Colon (tissue), 2 donors: ENCODE measurements around the gene SSH3.
"Not testable (repeated sequence)": the region's sequence is repeated elsewhere in the genome, so short reads cannot be mapped to it uniquely, and the experiment has no call there.

Source experiments
- FAIRE-seq: peaks from 2 replicates; lab custom pipeline; 2012; peaks lifted over from hg19 to GRCh38; lab: Jason Lieb, UNC
- donor health status: control.
- donor health status: control.

The SSH3 gene, protein sequence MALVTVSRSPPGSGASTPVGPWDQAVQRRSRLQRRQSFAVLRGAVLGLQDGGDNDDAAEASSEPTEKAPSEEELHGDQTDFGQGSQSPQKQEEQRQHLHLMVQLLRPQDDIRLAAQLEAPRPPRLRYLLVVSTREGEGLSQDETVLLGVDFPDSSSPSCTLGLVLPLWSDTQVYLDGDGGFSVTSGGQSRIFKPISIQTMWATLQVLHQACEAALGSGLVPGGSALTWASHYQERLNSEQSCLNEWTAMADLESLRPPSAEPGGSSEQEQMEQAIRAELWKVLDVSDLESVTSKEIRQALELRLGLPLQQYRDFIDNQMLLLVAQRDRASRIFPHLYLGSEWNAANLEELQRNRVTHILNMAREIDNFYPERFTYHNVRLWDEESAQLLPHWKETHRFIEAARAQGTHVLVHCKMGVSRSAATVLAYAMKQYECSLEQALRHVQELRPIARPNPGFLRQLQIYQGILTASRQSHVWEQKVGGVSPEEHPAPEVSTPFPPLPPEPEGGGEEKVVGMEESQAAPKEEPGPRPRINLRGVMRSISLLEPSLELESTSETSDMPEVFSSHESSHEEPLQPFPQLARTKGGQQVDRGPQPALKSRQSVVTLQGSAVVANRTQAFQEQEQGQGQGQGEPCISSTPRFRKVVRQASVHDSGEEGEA

DNA sequence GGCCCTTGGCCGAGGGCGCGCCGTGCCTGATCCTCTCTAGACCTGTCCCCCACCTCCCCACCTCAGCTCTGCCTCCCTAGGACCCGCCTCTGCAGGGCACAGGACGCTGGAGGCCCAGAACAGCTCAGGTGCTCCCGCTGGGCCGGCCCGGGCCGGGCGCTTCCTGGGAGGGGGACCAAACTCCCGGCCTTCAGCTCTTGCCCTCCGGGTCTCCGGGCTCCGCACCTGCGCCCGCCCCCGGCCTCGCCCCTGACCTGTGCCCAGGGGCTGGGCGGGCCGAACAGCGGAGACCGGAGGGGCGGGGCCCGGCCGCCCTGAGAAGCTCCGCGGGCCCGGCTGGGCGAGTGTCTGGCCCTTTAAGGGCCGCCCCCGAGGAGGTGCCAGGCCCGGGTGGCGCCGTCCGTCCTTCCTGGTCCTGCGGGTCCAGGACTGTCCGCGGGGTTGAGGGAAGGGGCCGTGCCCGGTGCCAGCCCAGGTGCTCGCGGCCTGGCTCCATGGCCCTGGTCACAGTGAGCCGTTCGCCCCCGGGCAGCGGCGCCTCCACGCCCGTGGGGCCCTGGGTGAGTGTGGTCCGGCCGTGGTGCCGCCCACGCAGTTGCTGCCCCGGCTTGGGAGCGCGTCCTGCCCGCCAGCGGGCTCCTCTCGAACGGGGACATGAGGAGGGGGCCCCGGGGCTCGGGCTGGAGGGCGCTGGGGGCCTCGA is at the start of gene SSH3:
Gene SSH3 (plus strand): TSS at position 399 of the 703 bp plus-strand sequence. CDS start 96 bp downstream, at position 495.
- FAIRE-seq: no peak

DNA sequence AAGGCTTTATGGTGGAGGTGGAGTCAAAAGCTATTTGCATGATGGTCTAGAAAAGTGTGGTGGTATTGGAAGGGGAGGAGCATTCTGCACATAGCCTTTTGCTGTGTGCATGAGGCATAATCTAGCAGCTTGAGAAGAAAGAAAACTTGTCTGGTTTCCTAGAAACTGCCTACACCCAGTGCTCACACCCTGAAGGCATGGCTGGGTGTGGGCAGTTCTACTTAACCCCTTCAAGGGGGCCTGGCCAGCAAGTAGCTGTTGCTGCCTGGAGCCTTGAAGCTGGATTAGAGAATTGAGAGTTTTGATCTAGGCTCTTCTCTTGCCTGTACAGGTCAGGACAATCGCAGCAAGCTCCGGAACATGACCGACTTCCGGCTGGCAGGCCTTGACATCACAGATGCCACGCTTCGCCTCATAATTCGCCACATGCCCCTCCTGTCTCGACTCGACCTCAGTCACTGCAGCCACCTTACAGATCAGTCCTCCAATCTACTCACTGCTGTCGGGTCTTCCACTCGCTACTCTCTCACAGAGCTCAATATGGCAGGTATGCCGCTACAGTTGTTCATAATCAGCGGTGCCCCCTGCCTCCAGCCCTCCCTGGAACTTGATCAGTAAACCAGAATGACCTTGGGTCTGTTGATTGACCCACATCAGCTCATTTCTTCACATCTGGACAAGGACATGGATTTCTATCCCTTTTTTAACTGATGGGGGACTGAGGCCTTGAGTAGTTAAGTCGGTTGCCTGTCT is 49.3 kb upstream of the SSH3 start:
- FAIRE-seq: no peak

DNA sequence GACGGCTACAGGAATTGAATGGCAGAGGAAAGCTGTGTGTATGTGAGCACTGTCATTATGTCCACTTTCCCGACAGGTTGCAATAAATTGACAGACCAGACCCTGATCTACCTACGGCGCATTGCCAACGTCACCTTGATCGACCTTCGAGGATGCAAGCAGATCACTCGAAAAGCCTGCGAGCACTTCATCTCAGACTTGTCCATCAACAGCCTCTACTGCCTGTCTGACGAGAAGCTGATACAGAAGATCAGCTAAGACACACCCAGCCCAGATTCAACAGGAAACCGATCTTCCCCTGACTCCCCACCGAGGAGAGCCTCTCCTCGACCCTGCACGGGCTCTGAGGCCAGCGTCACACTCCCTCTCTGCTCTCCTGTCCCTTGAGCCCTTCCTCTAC is 48.5 kb upstream of the SSH3 start:
- FAIRE-seq: no peak

DNA sequence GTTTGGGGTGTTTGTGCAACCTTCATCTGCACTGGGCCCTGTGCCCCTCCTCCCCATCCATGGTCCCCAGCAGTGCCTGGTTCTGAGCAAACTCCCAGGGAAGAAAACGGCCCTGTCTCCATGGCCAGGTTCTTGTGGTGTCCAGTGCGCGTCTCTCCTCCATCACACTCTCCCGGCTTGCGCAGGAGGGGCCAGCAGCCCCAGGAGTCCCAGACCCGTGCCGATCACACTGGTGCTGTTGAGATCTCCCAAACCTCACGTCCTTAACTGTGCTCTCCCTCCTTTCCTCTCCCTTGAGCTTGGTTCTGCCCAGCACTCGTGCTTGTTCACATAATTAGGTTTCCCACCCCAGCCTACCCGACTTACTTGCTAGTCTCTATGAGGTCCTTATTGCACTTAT is 48.0 kb upstream of the SSH3 start:
- no peak for FAIRE-seq

GRCh38 chr11:67255864-67256263 is 47.5 kb upstream of the SSH3 start:
- no peak for FAIRE-seq

DNA sequence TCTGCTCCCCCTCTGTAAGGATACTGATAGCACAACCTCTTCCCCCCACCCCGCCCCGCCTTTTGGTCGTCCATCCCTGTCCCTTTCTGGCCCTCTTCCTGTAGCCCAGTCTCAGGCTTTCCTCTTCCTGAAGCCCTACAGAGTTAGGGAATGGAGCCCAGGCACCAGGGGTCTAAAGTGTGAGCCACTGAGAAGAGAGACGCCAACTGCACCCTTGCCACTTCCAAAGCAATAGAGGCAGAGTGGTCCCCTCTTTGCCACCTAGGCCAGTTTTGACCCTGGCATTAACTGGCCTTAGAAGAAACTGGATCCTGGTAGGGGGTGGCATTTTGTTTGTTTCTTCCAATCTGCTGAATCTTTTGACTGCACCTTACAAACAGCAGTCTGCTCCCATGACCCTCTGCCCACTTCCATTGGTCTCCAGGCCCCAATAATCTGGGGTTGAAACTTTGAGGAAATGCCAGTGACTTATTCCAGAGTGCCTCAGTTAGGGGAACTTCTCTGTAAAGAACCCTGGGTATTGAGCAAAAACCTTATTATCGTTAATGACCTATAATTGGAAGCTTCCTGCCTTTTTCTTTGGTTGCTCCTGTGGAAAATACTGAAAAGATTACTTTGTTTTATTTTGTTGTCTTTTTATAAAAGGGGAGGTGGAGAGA is 46.7 kb upstream of the SSH3 start:
- FAIRE-seq: no peak

- FAIRE-seq: no peak
Observed at GRCh38 chr11:67260406-67260805, 42.9 kb upstream of the SSH3 start.

DNA sequence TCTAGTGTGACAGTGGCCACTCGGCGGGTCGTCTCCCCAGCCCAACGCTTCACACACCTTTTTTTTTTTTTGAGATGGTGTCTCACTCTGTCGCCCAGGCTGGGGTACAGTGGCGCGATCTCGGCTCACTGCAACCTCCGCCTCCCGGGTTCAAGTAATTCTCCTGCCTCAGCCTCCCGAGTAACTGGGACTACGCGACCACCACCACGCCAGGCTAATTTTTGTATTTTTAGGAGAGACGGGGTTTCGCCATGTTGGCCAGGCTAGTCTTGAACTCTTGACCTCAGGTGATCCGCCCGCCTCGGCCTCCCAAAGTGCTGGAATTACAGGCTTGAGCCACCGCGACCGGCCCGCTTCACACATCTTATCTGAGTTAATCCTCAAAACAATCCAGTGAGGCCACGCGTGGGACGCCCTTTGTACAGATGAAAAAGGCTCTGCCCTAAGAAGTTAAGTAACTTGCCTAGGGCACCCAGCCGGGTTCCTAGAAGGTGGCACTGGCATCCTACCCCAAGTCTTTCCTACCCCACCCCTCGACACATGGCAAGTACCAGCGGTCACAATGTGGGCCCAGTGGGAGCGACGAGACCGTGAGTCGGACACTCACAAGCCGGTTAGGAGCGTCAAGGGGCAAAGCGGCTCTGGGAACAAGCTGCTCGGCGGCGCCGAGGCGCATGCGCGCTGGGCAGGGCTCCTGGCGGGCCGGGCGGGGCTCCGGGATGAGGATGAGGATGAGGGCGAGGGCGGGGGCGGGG is 42.3 kb upstream of the SSH3 start:
- not testable (repeated sequence) for FAIRE-seq

GRCh38 chr11:67261640-67261945 is 41.7 kb upstream of the SSH3 start:
- FAIRE-seq: no peak

DNA sequence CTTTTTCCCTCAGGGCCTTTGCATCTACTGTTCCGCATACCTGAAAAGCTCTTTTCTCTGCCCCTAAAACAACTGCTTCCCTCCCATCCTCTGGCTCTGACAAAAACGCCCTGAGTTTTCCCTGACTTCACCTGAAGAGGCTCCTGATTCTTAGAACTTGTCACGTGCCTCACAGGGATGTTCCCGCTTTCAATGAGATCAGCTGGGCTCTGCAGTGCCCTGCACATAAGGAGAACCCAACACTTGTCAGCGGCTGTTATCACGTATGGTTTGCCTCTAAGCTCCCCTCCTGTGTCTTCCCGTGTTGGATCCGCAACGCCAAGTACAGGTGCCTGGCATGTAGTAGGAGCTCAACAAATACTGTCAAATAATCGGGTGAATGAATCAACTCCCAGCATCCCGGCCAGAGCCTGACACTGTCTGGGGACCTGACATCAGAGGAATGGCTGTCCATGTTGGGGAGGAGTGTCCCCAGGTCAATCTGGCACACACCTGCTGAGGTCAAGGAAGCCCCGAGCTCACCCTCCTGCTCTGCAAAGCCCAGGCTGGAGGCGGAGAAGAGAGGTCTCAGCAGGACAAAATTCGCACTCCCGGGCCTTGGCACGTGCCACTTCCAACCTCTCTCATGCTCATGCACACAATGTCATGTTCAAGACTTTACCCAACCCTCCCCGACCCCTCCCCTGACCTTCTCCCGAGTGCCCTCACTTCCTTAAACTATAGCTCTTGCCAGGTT is 41.2 kb upstream of the SSH3 start:
- FAIRE-seq: no peak

DNA sequence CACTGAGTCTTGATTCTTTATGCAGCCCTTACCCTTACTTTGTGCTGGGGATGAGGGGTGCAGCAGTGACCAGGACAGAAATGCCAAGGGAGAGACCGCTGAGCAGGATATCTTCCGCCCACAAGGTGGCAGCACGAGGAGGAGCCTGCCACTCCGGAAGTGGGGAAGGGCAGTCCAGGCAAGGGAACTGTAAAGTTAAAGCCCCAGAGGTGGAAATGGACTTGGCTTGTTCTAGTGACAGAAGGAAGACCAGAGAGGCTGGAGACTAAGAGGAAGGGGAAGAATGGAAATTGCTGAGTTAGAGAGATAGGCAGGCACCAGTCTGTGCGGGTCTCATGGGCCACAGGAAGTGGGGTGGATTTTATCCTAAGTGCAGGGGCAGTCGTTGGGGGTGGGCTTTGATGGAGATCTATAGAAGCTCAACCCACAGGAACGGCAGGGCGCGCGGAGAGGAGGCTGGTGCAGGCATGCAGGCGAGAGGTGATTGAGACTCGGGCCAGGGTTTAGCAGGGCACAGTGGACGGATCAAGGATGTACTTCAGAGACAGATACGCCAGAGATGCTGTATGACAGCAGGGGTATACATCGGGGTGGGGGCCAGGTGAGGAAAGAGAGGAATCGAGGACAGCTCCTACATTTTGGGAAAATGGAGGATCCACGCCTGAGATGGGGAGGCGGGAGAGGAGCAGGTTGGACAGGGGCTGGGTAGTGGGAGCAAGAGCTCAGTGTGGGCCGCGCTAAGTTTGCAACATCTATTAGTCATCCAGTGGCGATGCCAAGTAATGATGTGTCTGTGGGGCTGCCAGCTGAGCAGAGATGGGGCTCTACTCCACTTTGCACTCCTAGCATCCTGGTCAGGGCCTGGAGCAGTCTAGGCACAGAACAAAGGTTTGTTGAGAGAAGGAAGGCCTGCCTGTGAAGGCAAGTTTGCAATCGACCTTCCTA is 40.3 kb upstream of the SSH3 start:
- no peak for FAIRE-seq

- no peak for FAIRE-seq
Observed at GRCh38 chr11:67264260-67264659, 39.1 kb upstream of the SSH3 start.

DNA sequence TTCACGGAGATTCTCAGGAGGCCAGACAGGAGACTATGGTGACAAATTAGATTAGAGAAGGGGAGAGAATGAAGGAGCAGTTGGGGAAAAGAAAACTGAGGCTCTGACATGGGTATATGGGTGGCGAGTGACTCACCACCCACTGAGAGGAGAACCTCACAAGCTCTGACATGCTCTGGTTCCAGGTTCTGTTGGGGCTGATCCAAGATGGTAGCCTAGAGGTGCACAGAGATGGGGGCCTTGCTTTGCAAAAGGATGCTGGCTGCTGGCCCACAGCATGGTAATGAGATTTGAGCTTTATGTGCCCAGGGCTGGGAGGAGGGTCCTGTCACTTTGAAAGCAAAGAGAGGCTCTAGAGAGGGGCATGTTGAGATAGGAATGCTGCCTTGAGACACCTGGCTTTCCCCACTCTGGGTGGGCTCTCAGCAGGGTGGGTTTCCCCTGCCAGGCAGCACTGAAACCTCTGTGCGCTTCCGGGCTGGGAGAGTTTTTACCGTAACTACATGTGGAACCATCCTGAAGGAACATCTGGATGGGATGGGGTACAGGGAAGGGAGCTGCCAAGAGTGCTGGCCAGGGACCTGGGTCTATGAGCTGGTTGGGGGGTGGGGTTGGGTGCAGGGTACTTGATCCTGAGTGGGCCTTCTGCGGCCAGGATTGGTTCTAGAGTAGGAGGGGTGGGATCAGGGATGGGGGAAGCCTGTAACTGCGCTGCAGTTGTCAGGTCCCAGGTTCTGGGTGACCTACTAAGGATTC is 38.3 kb upstream of the SSH3 start:
- FAIRE-seq: no peak

DNA sequence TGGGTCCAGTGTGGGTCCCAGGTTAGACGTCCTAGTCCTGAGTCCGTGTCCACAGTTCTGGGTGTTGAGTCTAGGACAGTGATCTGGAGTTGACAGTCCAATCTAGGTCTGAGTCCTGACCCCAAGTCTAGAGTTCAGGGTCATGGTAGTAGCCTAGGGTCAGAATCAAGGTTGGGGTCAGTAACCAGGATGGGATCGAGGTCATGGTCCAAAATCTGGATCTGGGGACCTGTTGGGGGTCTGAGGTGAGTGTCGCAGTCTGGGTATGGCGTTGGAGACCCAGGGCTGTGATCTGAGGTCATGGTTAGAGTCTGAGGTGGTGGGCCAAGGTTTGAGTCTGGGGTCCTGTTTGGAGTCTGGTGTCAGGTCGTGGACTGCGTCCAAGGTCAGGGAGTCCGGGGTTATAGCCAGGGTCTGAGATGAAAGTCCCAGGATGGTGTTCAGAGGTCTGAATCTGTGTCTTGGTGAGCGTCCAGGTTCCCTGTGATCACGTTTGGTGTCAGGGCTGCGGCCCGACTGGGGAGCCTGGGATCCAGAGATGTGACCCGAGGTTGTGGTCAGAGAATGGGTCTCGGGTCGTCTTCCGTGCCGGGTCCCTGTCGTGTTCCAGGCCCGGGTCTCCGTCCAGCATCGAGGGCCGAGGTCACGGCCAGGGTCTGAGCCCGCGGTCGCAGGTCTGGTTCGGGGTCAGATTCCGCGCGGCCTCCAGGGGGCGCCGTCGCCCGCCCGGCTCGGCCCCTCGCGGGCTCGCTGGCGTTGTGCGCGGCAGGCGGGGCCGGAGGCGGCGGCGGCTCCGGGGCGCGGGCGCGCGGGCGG is 37.5 kb upstream of the SSH3 start:
- no peak for FAIRE-seq

DNA sequence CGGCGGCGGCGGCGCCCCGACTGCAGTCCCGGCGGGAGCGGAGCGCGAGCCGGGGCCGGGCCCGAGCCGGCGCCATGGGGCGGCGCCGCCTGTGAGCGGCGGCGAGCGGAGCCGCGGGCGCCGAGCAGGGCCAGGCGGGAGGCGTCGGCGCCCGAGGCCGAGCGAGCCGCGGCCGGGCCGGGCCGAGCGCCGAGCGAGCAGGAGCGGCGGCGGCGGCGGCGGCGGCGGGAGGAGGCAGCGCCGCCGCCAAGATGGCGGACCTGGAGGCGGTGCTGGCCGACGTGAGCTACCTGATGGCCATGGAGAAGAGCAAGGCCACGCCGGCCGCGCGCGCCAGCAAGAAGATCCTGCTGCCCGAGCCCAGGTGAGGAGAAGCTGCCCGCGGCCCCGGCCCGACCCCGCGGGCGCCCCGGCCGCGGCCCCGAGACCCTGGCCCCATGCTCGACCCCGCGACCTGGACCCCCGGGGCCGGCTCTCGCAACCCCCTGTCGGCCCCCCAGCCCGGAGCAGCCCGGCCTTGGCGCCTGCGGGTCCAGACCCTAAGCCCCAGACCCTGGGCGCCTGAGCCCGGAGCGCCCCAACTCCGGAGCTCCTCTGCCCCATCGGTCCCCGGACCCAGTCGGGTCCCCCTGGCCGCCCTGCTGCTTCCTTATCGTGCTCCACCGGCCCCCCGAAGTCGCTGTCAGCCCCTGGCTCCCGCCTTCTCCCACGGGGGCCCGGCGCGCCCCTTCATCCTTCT is 36.7 kb upstream of the SSH3 start, which contains the start of gene GRK2:
Gene GRK2 (plus strand): TSS at position 25 of the 739 bp plus-strand sequence. CDS start 227 bp downstream, at position 252.
- no peak for FAIRE-seq

GRCh38 chr11:67267188-67268080 is 35.9 kb upstream of the SSH3 start:
- FAIRE-seq: no peak
